H9 (cell line): ENCODE measurements around the gene SIGLEC8. TPM values are rescaled to one million over a fixed set of nuclear protein-coding genes. Genes with fewer than 3 reads are reported as not detected.

ENCODE experiments used
- DNase-seq: peaks from one replicate; pipeline ENCODE4 v3.0.0-alpha.2; 2017
- H2AFZ ChIP-seq: one replicate; pipeline ENCODE4 v1.6.1; 2013; ENCODE audit warnings: mild to moderate bottlenecking, low read length, control low read depth, moderate library complexity
- H2AK5ac ChIP-seq: 2 replicates; pipeline ENCODE4 v1.6.1; 2013; ENCODE audit warnings: low read length, control low read depth, mixed read lengths; ENCODE audit not compliant: insufficient read length
- H2BK120ac ChIP-seq: one replicate; pipeline ENCODE4 v1.6.1; 2013; ENCODE audit warnings: low read depth, mild to moderate bottlenecking, low read length, control low read depth, inconsistent platforms; ENCODE audit not compliant: poor library complexity, severe bottlenecking
- H2BK12ac ChIP-seq: 2 replicates; pipeline ENCODE4 v1.6.1; 2013; ENCODE audit warnings: low read length, control low read depth, mixed read lengths, low read depth; ENCODE audit not compliant: insufficient read length
- H2BK15ac ChIP-seq: 2 replicates; pipeline ENCODE4 v1.6.1; 2013; ENCODE audit warnings: low read depth, low read length, control low read depth
- H2BK20ac ChIP-seq: one replicate; pipeline ENCODE4 v1.6.1; 2013; ENCODE audit warnings: low read depth, mild to moderate bottlenecking, low read length, control low read depth, inconsistent platforms; ENCODE audit not compliant: poor library complexity, severe bottlenecking
- H2BK5ac ChIP-seq: 2 replicates; pipeline ENCODE4 v1.6.1; 2013; ENCODE audit warnings: low read length, control low read depth, mixed read lengths; ENCODE audit not compliant: insufficient read length
- H3K14ac ChIP-seq: 2 replicates; pipeline ENCODE4 v1.6.1; 2013; ENCODE audit warnings: low read length, control low read depth; ENCODE audit not compliant: insufficient read depth
- H3K18ac ChIP-seq: 2 replicates; pipeline ENCODE4 v1.6.1; 2013; ENCODE audit warnings: low read depth, mild to moderate bottlenecking, mixed read lengths, low read length, control low read depth; ENCODE audit not compliant: insufficient read length
- H3K23ac ChIP-seq: 2 replicates; pipeline ENCODE4 v1.6.1; 2013; ENCODE audit warnings: low read length, control low read depth, mixed read lengths, low read depth; ENCODE audit not compliant: insufficient read length
- H3K23me2 ChIP-seq: 2 replicates; pipeline ENCODE4 v1.6.1; 2013; ENCODE audit warnings: low read depth, mild to moderate bottlenecking, mixed read lengths, low read length, control low read depth; ENCODE audit not compliant: insufficient read length, poor library complexity, severe bottlenecking
- H3K27ac ChIP-seq: 2 replicates; pipeline ENCODE4 v1.5.1; 2013; ENCODE audit warnings: low read length, control low read depth, mixed read lengths, low read depth; ENCODE audit not compliant: insufficient read length
- H3K27me3 ChIP-seq: 2 replicates; pipeline ENCODE4 v1.6.1; 2013; ENCODE audit warnings: low read length, control low read depth, inconsistent platforms; ENCODE audit not compliant: insufficient read depth
- H3K4ac ChIP-seq: 2 replicates; pipeline ENCODE4 v1.6.1; 2013; ENCODE audit warnings: low read depth, mild to moderate bottlenecking, control low read depth, inconsistent platforms, low read length, moderate library complexity
- H3K4me1 ChIP-seq: 2 replicates; pipeline ENCODE4 v1.6.1; 2013; ENCODE audit warnings: low read length, control low read depth, inconsistent platforms; ENCODE audit not compliant: insufficient read depth
- H3K4me2 ChIP-seq: 2 replicates; pipeline ENCODE4 v1.6.1; 2013; ENCODE audit warnings: low read length, control low read depth, mixed read lengths; ENCODE audit not compliant: insufficient read length, insufficient read depth
- H3K56ac ChIP-seq: 2 replicates; pipeline ENCODE4 v1.6.1; 2013; ENCODE audit warnings: low read depth, mild to moderate bottlenecking, mixed read lengths, low read length, control low read depth; ENCODE audit not compliant: insufficient read length
- H3K79me1 ChIP-seq: 2 replicates; pipeline ENCODE4 v1.6.1; 2013; ENCODE audit warnings: low read depth, mild to moderate bottlenecking, moderate library complexity, low read length, control low read depth, inconsistent platforms; ENCODE audit not compliant: insufficient read depth, poor library complexity, severe bottlenecking
- H3K79me2 ChIP-seq: 2 replicates; pipeline ENCODE4 v1.6.1; 2013; ENCODE audit warnings: low read length, control low read depth, inconsistent platforms; ENCODE audit not compliant: insufficient read depth
- H3K9ac ChIP-seq: 2 replicates; pipeline ENCODE4 v1.6.1; 2013; ENCODE audit warnings: low read length, control low read depth, mixed read lengths; ENCODE audit not compliant: insufficient read length; ENCODE audit errors: extremely low read depth
- H3K9me3 ChIP-seq: one replicate; pipeline ENCODE4 v1.6.1; 2013; ENCODE audit warnings: low read depth, low read length, inconsistent platforms; ENCODE audit not compliant: control insufficient read depth
- H3T11ph ChIP-seq: one replicate; pipeline ENCODE4 v1.6.1; 2013; ENCODE audit warnings: mild to moderate bottlenecking, low read length, control low read depth, inconsistent platforms
- H4K20me1 ChIP-seq: one replicate; pipeline ENCODE4 v1.6.1; 2013; ENCODE audit not compliant: control insufficient read depth, insufficient read length, insufficient read depth
- H4K5ac ChIP-seq: 2 replicates; pipeline ENCODE4 v1.6.1; 2013; ENCODE audit warnings: low read depth, mild to moderate bottlenecking, mixed read lengths, low read length, control low read depth; ENCODE audit not compliant: insufficient read length
- H4K8ac ChIP-seq: replicated peaks from 2 replicates; pipeline ENCODE4 v1.6.1; 2013; ENCODE audit warnings: low read length, control low read depth, mixed read lengths, low read depth; ENCODE audit not compliant: insufficient read length
- H4K91ac ChIP-seq: 2 replicates; pipeline ENCODE4 v1.6.1; 2013; ENCODE audit warnings: low read depth, mild to moderate bottlenecking, moderate library complexity, mixed read lengths, low read length, control low read depth; ENCODE audit not compliant: insufficient read length
- H3K27ac Mint-ChIP-seq, 3 experiments: 2 replicates in 2 of 3; 3 replicates in 1 of 3; pipeline ENCODE4 v1.8.0; 2020 to 2021; ENCODE audit warnings: mixed read lengths in 3 of 3, mild to moderate bottlenecking in 1 of 3, moderate library complexity in 1 of 3
- H3K27me3 Mint-ChIP-seq: 2 replicates; pipeline ENCODE4 v1.8.0; 2021; ENCODE audit warnings: low read depth, mild to moderate bottlenecking, moderate library complexity, mixed read lengths
- H3K36me3 Mint-ChIP-seq, 3 experiments: 2 replicates in 2 of 3; 3 replicates in 1 of 3; pipeline ENCODE4 v1.8.0; 2020 to 2021; ENCODE audit warnings: low read depth in 3 of 3, mixed read lengths in 3 of 3; ENCODE audit not compliant: insufficient read depth in 1 of 3
- H3K4me1 Mint-ChIP-seq, 2 experiments: 2 replicates each; pipeline ENCODE4 v1.8.0; 2020; ENCODE audit warnings: mixed read lengths in 2 of 2
- H3K4me3 Mint-ChIP-seq, 2 experiments: 2 replicates in 1 of 2; 3 replicates in 1 of 2; pipeline ENCODE4 v1.8.0; 2020 to 2021; ENCODE audit warnings: mild to moderate bottlenecking in 2 of 2, mixed read lengths in 2 of 2, moderate library complexity in 1 of 2
- H3K9me3 Mint-ChIP-seq, 2 experiments: 2 replicates in 1 of 2; 3 replicates in 1 of 2; pipeline ENCODE4 v1.8.0; 2020; ENCODE audit warnings: mild to moderate bottlenecking in 2 of 2, mixed read lengths in 2 of 2, moderate library complexity in 1 of 2
- CTCF ChIP-seq: fragments of 200-600 bp; sonication (generic); conservative IDR thresholded peaks from 3 replicates; pipeline ENCODE4 v1.8.0; 2021; ENCODE audit warnings: antibody characterized with exemption, mild to moderate bottlenecking
- WGBS: extraction: QIAGEN DNeasy Blood & Tissue Kit; methylation state at CpG from one replicate; pipeline ENCODE4 v1.1.7; 2013; ENCODE audit warnings: missing lambda C conversion rate, low lambda C conversion rate, mixed read lengths; ENCODE audit not compliant: insufficient read length; ENCODE audit errors: extremely low coverage; 5-methylcytosine and 5-hydroxymethylcytosine counted together
- total RNA-seq: library from RNA; stranded (reverse); gene quantifications from 2 replicates; pipeline ENCODE4 v1.2.1, GENCODE V29; 2021

Gene SIGLEC8
- total RNA-seq, 1 experiment from 2014 or later, result not detected

DNA sequence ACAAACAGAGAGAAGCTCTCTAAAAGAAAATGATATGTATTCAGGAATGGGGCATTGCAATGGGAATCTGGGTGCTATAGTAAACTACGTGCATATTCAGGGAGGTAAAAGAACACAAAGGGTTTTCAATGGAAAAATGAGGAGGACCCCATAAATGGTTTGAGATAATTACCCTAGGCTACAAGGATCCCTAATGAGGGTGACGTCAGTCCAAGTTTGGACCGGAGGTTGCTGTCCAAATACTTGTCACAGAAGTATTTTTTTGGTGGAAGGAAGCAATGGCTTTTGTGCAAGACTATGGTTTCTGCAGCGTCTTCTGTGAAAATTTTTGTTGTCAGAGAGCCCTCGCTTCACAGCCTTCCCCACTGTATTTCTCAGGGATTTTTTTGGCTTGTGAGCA, 19.1 kb upstream of the SIGLEC8 start:
- Mint-ChIP-seq H3K36me3 (peaks cover 0 to 4% (median 0%) of the 10 kb centered on the region in 3 experiments; a peak in 2 of 7 replicates), H3K27ac (no peak overlapping the region), H3K4me3 (no peak overlapping the region), H3K27me3 (peaks cover 40% of the 10 kb centered on the region), H3K9me3 (peaks cover 14 to 90% of the 10 kb centered on the region in 2 experiments), H3K4me1 (no peaks in the 10 kb centered on the region)
- TF ChIP-seq CTCF, result no peak
- no CpG with 5 or more reads among the region's 5 CpGs for WGBS
- no peak overlapping the region for H3K4ac ChIP-seq
- no peak overlapping the region for H2BK12ac ChIP-seq
- no peaks in the 10 kb centered on the region for H3K23me2 ChIP-seq
- H2BK20ac ChIP-seq, result no peak overlapping the region
- H2AFZ ChIP-seq, result no peak overlapping the region
- H2BK120ac ChIP-seq, result no peak overlapping the region
- no peak overlapping the region for H2BK5ac ChIP-seq
- H3K56ac ChIP-seq, result no peak overlapping the region
- no peak overlapping the region for H4K5ac ChIP-seq
- no peak overlapping the region for H3K18ac ChIP-seq
- H3T11ph ChIP-seq, result no peak overlapping the region
- no peak overlapping the region for H3K23ac ChIP-seq
- H4K20me1 ChIP-seq, result no peaks in the 10 kb centered on the region
- H4K91ac ChIP-seq, result no peak overlapping the region
- no peak overlapping the region for H2BK15ac ChIP-seq
- H3K9me3 ChIP-seq, result no peaks in the 10 kb centered on the region
- H3K79me2 ChIP-seq, result no peaks in the 10 kb centered on the region
- no peak overlapping the region for H3K27ac ChIP-seq
- H3K4me1 ChIP-seq, result no peaks in the 10 kb centered on the region
- no peaks in the 10 kb centered on the region for H3K79me1 ChIP-seq
- no peak for DNase-seq
- no peak overlapping the region for H3K14ac ChIP-seq
- no peak overlapping the region for H2AK5ac ChIP-seq
- no peak overlapping the region for H3K4me2 ChIP-seq
- H3K27me3 ChIP-seq, result no peaks in the 10 kb centered on the region
- H3K9ac ChIP-seq, result no peak overlapping the region
- no peak overlapping the region for H4K8ac ChIP-seq
